GM19240 (cell line): ENCODE data around the gene ELMO3.

Experiments used
- DNase-seq: peaks from one replicate; pipeline ENCODE4 v3.0.0; 2011; ENCODE audit warnings: low spot score; ENCODE audit not compliant: insufficient read length

Gene ELMO3

DNA sequence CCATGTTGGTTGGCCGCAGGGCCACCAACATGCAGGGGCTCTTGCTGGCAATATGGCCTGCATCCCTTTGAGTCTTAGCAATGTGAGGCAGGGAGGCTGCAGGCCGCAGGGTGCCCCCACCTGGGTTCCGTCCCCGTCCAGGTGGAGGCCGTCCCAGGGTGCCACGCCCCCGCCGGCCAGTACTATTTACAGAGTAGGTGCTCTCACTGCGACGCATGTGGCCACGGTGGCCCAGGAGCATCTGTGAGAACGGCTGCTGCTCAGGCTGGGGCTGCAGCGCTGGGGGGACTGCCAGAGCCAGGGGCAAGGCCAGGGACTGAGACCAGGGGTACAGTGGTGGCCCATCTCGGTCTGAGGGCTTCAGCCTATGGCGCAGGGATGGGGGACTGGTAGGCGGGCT is 18.8 kb upstream of the ELMO3 start:
- DNase-seq: no peak

DNA sequence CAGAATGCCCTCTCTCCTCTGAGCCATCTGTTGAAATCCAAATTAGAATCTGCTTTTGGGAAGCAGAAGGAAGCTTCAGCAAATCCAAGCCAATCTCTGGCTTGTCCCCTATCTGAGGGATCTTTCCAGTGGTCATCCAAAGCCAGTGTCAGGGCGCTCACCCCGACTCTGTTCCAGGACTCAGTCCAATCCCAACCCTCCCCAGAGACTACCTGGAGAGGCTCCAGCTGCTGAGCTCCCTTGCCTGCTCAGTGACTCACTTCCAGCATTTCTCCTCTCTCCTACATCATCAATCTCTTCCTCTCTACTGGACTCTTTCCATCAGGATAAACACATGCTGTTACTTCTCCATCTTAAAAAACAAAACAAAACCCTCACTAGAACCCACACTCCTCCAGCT is 17.6 kb upstream of the ELMO3 start:
- no peak for DNase-seq

DNA sequence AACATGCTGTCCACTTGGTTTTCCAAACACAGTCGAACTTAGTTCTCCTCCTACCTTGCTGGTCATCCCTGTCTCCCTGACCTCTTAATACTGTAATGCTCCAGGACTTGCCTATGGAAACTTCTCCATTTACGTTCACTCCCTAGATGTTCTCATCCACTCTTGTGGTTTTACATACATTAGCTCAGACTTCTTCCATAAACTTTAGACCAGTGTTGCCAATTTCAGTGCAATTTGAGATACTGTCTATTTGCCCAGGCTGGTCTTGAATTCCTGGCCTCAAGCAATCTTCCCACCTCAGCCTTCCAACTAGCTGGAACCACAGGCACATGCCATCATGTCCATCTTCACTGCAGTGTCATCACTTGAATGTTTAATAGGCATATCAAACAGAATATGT is 16.6 kb upstream of the ELMO3 start:
- no peak for DNase-seq

DNA sequence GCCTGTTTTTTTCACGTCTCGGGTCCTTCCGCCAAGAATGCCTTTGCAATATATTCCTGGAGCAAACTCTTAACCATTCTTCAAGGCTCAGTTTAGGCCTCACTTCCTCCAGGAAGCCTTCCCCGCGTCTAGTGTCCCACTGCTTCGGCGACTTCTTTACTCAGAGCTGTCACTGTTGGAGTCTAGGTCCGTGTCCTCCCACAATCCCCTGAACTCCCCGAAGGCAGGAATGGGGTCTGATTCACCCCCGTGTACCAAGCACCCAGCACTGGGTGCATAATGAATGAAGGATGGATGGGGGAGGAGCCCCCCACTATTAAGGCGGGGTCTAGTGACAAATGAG is 15.7 kb upstream of the ELMO3 start:
- no peak for DNase-seq

DNA sequence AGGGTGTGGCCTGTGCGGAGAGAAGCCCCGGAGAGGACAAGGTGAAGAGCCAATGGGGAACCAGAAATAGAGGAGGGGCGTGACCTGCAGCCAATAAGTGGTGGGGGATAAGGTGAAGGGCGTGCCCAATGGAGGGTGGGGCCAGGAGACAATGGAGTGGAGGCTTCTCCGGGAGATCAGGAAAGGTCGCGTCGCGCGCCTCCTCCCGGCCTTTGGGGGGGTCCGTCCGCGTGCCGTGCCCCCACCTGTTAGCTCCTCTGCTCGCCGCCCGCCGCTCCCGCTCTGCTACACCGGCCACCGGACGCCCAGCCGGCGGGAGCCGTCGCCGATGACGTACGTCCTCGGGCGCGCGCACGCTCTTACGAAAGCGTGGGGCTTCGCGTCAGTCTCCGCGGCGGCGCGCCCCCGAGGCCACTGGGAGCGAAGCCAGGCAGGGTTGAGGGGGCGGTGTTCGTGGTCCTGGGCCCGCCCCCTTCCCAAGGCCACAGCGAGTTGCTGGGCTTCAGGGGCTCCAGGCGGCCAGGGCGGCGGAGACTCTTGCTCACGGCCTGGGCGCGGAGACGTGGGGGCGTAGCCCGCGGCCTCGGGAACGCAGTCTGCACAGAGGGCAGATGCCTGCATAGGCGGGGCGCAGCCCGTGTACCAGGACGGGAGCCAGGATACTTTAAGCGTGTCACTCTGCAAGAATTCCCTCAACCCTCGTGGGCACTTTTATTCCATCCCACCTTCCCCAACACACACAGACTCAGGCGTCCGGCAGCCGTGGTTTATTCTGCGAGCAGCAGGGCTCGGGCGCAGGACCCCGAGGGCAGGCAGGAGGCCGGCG is 15.1 kb upstream of the ELMO3 start, which contains the start of gene MATCAP1:
Gene MATCAP1 (minus strand): TSS at position 337 of the 826 bp plus-strand sequence. CDS start 3,353 bp downstream, outside the sequence.
- DNase-seq: peak; percentile 100

DNA sequence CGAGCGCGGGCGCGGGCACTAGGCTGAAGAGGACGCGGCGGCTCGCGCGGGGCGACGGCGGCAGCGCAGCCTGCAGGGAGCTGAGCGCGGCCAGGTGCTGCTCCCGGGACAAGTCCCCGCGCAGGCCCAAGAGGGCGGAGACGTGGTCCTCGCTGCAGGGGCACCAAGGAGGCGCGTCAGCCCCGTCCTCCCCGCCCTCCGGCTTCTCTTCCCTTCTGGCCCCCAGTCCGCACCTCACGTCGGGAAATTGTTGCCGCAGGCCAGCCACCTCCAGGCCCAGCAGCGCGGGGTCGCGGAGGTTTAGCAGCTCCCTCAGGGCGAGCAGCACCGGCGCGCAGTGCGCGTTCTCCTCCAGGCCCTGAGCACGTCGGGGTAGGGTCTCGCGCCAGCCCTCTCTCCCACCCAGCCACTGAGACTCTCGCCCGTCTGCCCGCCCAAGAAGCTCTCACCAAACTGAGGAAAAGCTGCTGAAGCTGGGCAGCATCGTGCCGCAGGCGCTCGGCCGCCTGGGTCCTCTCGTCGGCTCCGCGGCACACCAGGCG is 14.4 kb upstream of the ELMO3 start:
- no peak for DNase-seq

DNA sequence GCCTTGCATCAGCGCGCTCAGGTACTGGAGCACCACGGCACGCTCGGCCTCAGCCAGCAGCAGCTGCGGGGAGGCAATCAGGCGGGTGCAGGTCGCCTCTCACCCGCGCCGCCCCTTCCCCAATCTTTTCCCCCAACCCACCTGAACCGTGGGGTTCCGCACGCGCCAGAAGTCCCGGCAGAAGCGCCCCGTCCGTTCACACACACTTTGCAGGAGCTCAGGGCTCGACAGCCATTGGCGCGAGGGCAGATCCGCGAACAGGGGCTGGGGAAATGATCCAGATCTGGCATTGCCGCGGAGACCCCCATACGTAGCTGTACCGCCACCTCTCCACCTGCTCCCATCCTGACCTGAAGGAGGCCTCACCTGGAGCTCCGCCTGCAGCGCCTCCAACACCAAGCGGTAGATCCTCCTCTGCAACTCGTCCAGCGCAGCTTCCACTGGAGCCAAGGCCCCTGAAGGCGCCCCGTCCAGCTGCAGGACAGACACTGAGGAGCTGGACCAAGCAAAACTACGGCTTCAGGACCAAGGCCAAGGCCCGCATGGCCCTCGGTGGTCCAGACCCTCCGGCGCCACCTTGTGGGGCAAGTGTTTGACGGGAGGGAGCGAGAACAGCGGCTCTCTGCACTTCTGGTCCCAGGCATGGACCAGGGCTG is 13.8 kb upstream of the ELMO3 start:
- DNase-seq: no peak

DNA sequence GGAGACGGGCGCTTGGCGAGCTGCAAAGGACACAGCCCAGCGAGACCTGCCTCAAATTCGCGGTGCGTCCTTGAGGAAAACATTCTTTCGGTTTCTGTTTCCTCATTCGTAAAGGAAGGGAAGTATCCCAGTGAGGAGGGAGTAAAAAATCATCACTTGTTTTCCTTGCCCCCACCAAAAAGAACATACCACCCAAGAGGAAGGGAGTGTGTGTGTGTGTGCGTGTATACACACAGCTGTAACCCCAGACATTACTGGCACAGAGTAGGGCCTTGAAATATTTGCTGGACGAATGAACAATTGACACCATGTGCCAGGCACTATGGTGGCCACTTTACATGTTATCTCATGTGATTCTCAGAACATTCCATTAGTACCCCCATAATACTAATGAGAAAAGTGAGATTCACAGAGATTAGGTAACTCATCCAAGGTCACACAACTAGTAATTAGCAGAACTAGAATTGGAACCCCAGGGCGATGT is 13.2 kb upstream of the ELMO3 start:
- DNase-seq: no peak

DNA sequence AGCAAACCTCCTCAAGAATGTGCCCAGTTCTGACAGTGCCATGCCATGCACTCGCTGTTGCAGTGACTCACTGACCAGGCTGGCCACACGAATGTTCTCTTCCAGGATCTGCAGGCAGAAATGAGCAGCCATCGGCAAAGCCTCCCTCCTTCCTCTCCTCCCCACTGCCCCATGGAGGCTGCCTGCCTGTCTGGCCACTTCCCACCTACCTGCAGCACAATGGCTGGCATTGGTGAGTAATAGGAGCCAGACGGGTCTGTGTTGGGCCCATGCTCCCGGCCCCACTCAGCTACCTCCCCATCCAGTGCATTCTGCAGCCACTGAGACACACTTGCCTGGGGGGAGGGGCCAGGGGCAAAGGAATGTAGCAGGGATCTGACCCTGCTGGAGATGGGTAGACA is 12.4 kb upstream of the ELMO3 start:
- no peak for DNase-seq

DNA sequence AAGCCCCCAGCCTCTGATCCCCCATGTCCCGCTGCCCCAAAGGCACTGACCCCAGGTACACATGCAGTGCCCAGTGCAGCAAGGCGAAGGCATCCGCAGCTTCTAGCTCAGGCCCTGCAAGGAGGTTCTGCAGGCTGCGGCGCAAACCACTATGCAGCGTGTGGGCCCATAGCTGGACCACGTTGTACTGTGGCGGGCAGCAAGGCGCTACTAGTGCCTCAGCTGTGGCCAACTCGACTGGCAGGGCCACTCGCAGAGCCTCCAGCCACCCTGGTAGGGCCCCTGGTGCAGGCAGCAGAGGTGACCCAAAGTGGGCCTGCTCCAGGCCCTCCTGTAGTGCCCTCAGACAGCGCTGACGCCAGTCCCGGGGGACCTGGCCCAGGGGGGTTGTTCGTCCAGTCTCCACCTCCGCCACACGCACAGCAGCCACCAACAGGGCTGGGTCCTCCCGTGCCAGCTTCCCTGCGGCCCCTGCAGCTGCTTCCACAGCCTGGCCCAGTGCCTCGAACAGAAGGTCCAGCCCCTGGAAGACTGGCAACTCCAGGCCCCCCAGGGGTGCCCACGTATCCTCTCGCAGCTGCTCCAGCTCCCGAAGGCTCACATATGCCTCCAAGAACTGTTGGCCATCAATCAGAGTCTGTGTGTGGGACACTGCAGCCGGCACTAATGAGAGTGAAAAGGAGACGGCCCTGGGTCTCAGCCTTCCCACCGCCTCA is 11.6 kb upstream of the ELMO3 start:
- DNase-seq: no peak

DNA sequence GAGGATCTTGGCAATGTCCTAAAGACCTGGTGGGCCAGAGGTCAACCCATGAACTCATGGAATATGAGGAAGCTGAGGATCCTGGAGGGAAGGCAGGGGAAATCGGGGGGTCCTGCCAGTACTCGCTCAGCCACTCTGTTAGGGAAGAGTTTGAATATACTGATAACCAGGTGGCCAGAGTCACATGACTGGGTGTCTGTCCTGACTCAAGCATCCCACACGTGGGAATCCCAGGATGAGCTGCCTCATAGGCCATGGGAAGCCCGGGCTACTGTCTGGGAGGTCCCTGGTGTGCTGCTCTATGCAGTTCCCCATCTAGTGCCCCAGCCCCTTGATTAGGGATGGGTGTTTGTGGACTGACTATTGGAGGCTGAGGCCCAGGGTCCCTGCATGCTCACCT is 10.6 kb upstream of the ELMO3 start:
- DNase-seq: no peak

DNA sequence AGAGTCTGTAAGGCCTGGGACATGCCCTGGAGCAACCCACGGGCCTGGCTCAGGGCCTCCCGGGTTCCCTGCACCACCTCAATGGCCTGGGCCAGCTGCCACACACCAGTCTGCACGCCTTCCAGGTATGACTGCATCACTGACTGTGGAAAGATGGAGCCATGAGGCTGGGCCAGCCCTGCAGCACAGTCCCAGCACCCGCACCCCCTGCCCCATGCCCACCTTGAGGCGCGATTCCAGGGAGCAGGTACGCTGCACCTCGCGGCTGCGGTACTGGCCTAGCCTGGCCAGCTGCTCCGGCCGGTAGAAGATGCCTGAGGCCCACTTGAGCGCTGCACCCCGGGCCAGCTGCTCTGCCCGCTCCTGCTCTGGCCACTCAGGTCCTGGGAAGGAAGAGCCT is 10.1 kb upstream of the ELMO3 start:
- no peak for DNase-seq

DNA sequence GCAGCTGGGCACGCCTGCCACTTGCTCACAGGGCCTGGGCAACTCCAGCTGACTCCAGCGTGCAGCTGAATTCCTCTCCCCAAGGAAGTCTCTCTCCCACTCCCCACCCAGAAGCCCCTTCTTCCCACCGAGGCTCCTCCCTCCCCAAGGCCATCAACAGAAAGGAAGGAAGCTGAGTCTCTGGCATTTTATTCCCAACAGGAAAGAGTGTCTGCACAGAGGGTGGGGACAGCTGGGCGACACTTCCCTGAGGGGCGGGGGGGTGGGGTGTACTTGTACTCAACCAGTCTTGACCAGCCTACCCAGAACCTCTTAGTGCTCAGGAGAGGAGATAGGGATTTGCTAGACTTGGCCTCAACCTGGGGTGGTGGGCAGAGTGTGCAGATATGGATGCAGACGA is 8.9 kb upstream of the ELMO3 start, which contains the start of gene EXOC3L1:
Gene EXOC3L1 (minus strand): TSS at position 96 of the 400 bp plus-strand sequence. CDS start 460 bp downstream, outside the sequence.
- no peak for DNase-seq

DNA sequence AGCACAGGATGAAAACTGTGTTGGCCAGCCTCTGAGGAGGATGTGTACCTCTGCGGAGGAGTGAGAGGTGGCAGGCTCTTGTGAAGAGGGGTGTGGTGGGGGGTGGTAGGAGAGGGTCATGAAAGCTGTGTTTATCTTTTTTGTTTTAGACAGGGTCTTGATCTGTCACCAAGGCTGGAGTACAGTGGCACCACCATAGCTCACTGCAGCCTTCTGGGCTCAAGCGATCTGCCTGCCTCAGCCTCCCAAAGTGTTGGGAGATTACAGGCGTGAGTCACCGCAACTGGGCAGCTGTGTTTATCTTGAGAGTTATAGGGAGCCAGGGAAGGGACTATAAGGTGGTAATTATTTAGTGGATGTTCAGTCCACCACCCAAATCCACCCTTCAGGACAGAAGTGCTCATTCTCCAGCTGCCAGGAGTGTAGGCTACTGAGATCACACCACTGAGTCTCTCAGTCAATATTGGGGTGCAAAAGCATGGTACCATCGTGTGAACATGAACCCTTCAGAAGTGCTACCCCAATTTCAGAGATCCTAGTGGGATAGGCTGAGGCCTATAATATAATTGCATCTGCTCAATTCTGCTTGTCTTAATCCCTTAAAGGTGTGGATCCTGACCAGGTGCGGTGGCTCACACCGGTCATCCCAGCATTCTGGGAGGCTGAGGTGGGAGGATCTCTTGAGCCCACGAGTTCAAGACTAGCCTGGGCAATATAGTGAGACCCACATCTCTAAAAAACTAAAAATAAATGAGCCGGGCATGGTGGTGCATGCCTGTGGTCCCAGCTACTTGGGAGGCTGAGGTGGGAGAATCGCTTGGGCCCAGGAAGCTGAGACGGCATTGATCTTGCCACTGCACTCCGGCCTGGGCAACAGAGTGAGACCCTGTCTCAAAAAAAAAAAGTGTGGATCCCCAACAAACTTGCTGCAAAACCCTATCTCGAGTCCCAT is 8.2 kb upstream of the ELMO3 start:
- DNase-seq: no peak

DNA sequence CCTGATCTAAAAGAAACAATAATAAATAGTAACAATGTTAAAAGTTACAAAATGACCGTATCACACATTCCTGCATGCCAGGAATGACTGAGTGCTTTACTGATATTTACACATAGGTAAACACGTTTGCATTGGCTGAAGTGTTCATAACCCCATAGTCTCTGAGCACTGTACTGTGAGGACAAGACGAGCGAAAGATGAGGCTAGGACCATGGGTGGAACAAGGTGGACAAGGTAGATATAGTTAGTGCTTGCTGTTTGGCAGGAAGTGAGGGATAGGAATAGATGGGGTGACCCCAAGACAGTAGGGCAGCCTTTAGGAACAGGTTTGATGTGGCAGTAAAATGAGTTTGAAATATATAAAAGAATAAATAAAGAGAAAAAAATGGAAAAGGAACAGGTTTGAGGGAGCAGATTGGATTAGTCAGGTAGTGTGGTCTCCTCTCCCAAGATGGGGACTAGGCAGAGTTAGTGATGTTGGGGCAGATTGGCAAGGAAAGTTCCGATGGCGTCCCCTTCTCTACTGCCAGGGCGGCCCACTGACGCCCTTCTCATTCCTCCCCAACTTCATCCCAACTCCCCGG is 7.4 kb upstream of the ELMO3 start:
- no peak for DNase-seq

DNA sequence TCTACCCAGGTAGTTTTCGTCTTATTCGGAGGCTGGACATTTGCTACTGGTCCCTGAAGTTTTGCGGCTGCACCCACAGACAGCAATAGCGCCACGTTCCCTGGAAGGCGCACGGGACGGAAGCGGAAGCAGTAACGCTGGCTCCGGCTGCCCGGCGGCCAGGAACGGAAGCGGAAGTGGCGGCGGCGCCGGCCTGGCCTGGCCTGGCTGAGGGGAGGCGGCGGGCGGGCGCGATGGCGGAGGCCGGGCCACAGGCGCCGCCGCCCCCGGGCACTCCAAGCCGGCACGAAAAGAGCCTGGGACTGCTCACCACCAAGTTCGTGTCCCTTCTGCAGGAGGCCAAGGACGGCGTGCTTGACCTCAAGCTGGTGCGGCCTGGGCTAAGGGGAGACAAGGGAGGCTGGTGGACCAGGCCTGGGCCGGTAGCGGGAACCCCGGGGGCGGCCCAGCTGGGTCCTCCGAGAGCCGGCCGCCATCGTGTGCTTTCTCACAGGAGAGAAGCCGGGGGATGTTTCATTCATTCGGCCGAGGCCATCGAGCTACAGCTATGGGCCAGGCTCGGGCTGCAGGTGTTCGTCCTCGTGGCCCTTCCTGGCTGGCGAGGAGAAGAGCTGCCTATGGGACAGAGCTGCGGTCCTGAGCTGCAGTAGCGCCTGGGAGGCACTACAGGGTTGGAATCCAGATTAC is 6.8 kb upstream of the ELMO3 start, which contains the start of gene E2F4:
Gene E2F4 (plus strand): TSS at position 161 of the 687 bp plus-strand sequence. CDS start 73 bp downstream, at position 234.
- peak; percentile 98 for DNase-seq

DNA sequence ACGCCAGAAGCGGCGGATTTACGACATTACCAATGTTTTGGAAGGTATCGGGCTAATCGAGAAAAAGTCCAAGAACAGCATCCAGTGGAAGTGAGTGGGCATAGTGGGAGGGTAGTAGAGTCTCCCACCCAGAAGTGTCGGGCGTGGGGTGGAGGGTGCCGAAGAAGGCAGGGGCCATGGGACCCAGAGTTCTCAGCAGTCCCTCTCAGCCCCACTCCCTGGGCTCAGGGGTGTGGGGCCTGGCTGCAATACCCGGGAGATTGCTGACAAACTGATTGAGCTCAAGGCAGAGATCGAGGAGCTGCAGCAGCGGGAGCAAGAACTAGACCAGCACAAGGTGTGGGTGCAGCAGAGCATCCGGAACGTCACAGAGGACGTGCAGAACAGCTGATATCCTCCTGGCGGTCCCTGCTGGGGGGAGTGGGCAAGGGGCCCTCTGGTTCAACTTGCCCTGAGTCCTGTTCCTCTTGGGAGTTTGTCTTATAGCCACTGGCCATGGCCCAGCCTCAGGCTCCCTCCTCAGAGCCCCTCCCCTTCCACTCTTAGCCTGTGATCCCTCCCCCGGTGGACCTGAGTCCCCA is 6.1 kb upstream of the ELMO3 start:
- no peak for DNase-seq

DNA sequence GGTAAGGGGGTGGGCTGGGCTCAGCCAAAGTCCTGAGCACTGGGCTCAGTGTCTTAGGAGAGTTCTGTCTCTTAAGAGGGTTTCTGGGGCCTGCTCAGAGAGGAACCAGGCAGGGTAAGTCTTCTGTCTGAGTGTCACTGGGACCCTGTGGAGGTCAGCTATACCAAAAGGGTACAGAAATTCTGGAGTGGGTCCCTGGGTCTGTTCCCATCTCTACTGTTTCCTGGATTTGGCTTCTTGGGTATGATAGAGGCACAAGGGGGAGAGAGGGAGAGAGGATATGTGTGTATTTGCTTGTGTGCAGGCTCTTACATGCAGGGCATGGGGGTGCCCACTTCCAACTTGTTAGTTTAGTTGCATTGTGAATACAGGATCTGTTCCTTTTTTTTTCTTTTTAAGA is 5.4 kb upstream of the ELMO3 start:
- no peak for DNase-seq

DNA sequence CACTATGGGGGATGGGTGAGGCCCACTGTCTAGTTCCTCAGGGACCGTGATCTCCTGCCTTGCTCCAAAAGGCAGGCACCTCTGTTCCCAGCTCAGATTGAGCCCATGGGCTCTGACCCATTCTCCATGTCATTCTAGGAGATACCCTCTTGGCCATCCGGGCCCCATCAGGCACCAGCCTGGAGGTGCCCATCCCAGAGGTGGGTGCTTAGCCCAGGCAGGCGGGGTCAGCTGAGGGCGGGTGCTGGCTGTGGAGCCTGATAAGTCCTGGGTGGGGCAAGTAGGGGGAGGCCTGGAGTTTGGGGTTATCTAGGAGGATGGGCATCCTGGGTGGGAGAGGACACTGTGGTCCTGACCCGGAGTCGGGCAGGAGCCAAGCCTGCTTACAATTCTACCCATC is 4.7 kb upstream of the ELMO3 start:
- no peak for DNase-seq
